SK-N-SH (cell line): ENCODE results near the gene ZFX.

Experiments used
- CHD2 ChIP-seq: fragments of 150-350 bp; IDR thresholded peaks from 2 replicates; pipeline ENCODE4 v1.6.1; 2018; ENCODE audit warnings: low read length; ENCODE audit not compliant: partially characterized antibody
- CTCF ChIP-seq: fragments of 200-600 bp; sonication (generic); IDR thresholded peaks from 2 replicates; pipeline ENCODE4 v1.6.1; 2017; ENCODE audit warnings: antibody characterized with exemption, mild to moderate bottlenecking, moderate library complexity
- ELF1 ChIP-seq: IDR thresholded peaks from 2 replicates; pipeline ENCODE4 v1.4.0; 2012
- FOSL2 ChIP-seq: IDR thresholded peaks from 2 replicates; pipeline ENCODE4 v1.4.0; 2012; ENCODE audit warnings: low read depth, mild to moderate bottlenecking, moderate library complexity, borderline replicate concordance
- FOXJ3 ChIP-seq: sonication (generic); formaldehyde crosslinking; IDR thresholded peaks from 2 replicates; pipeline ENCODE4 v1.5.1; 2020; ENCODE audit warnings: mild to moderate bottlenecking, missing genetic modification reagents
- MXI1 ChIP-seq: IDR thresholded peaks from 2 replicates; pipeline ENCODE4 v1.6.1; 2012; ENCODE audit warnings: mild to moderate bottlenecking, low read depth, low read length, improper control_type of control experiment
- PBX3 ChIP-seq: IDR thresholded peaks from 2 replicates; pipeline ENCODE4; 2012
- POLR2AphosphoS5 ChIP-seq: IDR thresholded peaks from 2 replicates; pipeline ENCODE4 v1.6.1; 2012; ENCODE audit warnings: low read depth, low read length
- REST ChIP-seq: IDR thresholded peaks from 2 replicates; pipeline ENCODE4 v1.6.1; 2012; ENCODE audit warnings: mild to moderate bottlenecking, low read depth, low read length, moderate library complexity
- TCF12 ChIP-seq: IDR thresholded peaks from 2 replicates; pipeline ENCODE4 v1.4.0; 2012
- USF2 ChIP-seq: fragments of 150-350 bp; IDR thresholded peaks from 2 replicates; pipeline ENCODE4 v1.6.1; 2017; ENCODE audit warnings: antibody characterized with exemption, low read length, low read depth, borderline replicate concordance

- TF ChIP-seq PBX3 (no peak), POLR2AphosphoS5 (no peak), CTCF (no peak), FOSL2 (no peak), CHD2 (no peak), TCF12 (no peak), FOXJ3 (CRISPR knock-in tag) (no peak), ELF1 (no peak), USF2 (no peak), REST (no peak), MXI1 (no peak)
Measured at GRCh38 chrX:24215272-24215671, 65.7 kb downstream of the ZFX start.
